Spleen (tissue), 11 donors: Measurements from ENCODE around the gene BEND5. TPM values are rescaled to one million over a fixed set of nuclear protein-coding genes. Genes with fewer than 3 reads are reported as not detected.

Experiments used
- DNase-seq: peaks from one replicate; pipeline ENCODE4 v3.0.0-alpha.2; 2020
- H3K27ac ChIP-seq, 8 donors: fragments of 200-600 bp; sonication (generic) in 7 of 8; 1 replicate in 4 of 8; 2 replicates in 4 of 8; pipeline versions ENCODE4 v1.5.0 to v1.8.0; 2016 to 2021; ENCODE audit warnings: inconsistent platforms in 4 of 8, mild to moderate bottlenecking in 4 of 8, moderate library complexity in 1 of 8
- H3K27me3 ChIP-seq, 7 donors: fragments of 200-600 bp; sonication (generic) in 6 of 7; replicated peaks in 1 of 7; 1 replicate in 4 of 7; 2 replicates in 3 of 7; pipeline versions ENCODE4 v1.5.0 to v1.8.0; 2016 to 2021; ENCODE audit warnings: inconsistent platforms in 3 of 7, mild to moderate bottlenecking in 1 of 7
- H3K36me3 ChIP-seq, 6 donors: fragments of 200-600 bp; sonication (generic) in 5 of 6; 1 replicate in 4 of 6; 2 replicates in 2 of 6; pipeline versions ENCODE4 v1.5.0 to v1.8.0; 2016 to 2021; ENCODE audit warnings: inconsistent platforms in 2 of 6
- H3K4me1 ChIP-seq, 6 donors: fragments of 200-600 bp; sonication (generic) in 5 of 6; 1 replicate in 3 of 6; 2 replicates in 3 of 6; pipeline versions ENCODE4 v1.5.0 to v1.8.0; 2016 to 2021; ENCODE audit warnings: inconsistent platforms in 3 of 6
- H3K4me3 ChIP-seq, 8 donors: fragments of 200-600 bp; sonication (generic) in 7 of 8; 1 replicate in 4 of 8; 2 replicates in 4 of 8; pipeline versions ENCODE4 v1.5.0 to v1.8.0; 2016 to 2021; ENCODE audit warnings: inconsistent platforms in 4 of 8, mild to moderate bottlenecking in 4 of 8, moderate library complexity in 2 of 8
- H3K9me3 ChIP-seq, 8 donors: fragments of 200-600 bp; sonication (generic) in 7 of 8; 1 replicate in 4 of 8; 2 replicates in 4 of 8; pipeline versions ENCODE4 v1.5.0 to v1.8.0; 2016 to 2021; ENCODE audit warnings: inconsistent platforms in 4 of 8
- POLR2A ChIP-seq, 3 donors: fragments of 450-650 bp; IDR thresholded peaks; one replicate each; pipeline ENCODE4 v1.5.1; 2017; ENCODE audit warnings: antibody characterized with exemption in 3 of 3, mild to moderate bottlenecking in 1 of 3
- POLR2AphosphoS5 ChIP-seq, 3 donors: sonication (generic); formaldehyde crosslinking; IDR thresholded peaks; one replicate each; pipeline ENCODE4 v1.5.1; 2017; ENCODE audit warnings: antibody characterized with exemption in 3 of 3
- WGBS, 5 donors: extraction: QIAGEN DNeasy Blood & Tissue Kit in 3 of 5; methylation state at CpG; one replicate each; pipeline versions ENCODE4 v1.1.5 to v1.1.7; 2013 to 2018; 5-methylcytosine and 5-hydroxymethylcytosine counted together
- intact Hi-C: fragments of 100-400 bp; cut with DNase I; formaldehyde crosslinking; loops from one replicate; pipeline ENCODE4 v1.15.0; 2023; ENCODE audit warnings: low total_unique reads
- polyA plus RNA-seq, 3 donors: library from polyadenylated mRNA; stranded (reverse); fragments of 200-250 nt; gene quantifications; one replicate each; pipeline ENCODE4 v1.2.1, GENCODE V29; 2013
- total RNA-seq, 7 donors: library from RNA; depleted of rRNA in 3 of 7; stranded (reverse); fragments of >200 nt in 3 of 7; fragmentation: NEBNext Ultra II Directional in 4 of 7; extraction: Animal tissue kit (Norgen Biotek cat#: 25700) in 4 of 7; gene quantifications; one replicate each; pipeline versions ENCODE4 v1.1.0 to v1.2.1, GENCODE V29; 2016 to 2021
- TF ChIP-seq, protein P1 (sequence below), 11 experiments: fragments of 200-600 bp in 7 of 11; fragments of 450-650 bp in 4 of 11; sonication (generic) in 4 of 11; IDR thresholded peaks in 8 of 11; conservative IDR thresholded peaks in 3 of 11; 1 replicate in 7 of 11; 2 replicates in 4 of 11; pipeline versions ENCODE4 v1.4.0 to v1.8.0; 2016 to 2021; ENCODE audit warnings: antibody characterized with exemption in 11 of 11, inconsistent platforms in 4 of 11, mild to moderate bottlenecking in 1 of 11
- donor health status: healthy with polysubstance abuse.
- donor health status: DM: no; HTN: no; CAD: no; lungs with moderate emphysema.
- donor health status: DM: no; HTN: no; CAD: no.
- donor health status: Bipolar disorder and iron deficiency.
- donor health status: healthy.
- donor health status: DM: no; HTN: no; CAD: no.
- donor health status: DM: yes; HTN: yes; CAD: no.

Gene BEND5
- total and polyA plus RNA-seq, 10 donors, result 7.5 to 39.2 (median 16.1) TPM

DNA sequence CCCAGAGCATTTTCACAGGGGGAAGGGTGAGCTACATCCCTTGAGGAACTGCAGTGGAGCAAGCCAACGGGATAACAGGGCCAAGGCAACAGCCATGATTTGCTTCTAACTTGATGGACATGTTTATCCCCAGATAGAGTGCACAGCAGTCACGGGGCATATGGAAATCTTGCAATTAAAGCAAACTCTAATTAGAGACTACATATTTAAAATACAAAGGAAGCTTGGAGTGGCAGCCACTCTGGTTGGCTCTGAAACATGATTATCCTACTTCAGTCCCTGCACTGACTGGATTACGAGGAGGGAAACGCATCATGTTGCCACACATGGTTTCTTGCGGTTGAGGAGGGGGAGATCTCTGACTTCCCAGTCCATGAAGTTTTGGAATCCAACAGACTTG lies 60.8 kb downstream of the BEND5 start:
- intact Hi-C loops, result no loop called here
- H3K36me3 ChIP-seq, result no peaks in the 10 kb centered on the region
- TF ChIP-seq POLR2AphosphoS5 (IDR thresholded peaks at IDR 0.05) (no peak), POLR2A (IDR thresholded peaks at IDR 0.05) (no peak)
- no peak for DNase-seq
- no peak overlapping the region for H3K4me3 ChIP-seq
- no peaks in the 10 kb centered on the region for H3K9me3 ChIP-seq
- 86 to 96% (median 91%) methylated on average over 5 of the region's 5 CpGs for WGBS, 5 donors
- no peaks in the 10 kb centered on the region for H3K27me3 ChIP-seq
- H3K4me1 ChIP-seq, result no peaks in the 10 kb centered on the region
- H3K27ac ChIP-seq, result no peak overlapping the region

- Histone ChIP-seq H3K4me3 (no peak overlapping the region), H3K27ac (no peak overlapping the region), H3K36me3 (no peaks in the 10 kb centered on the region), H3K4me1 (no peaks in the 10 kb centered on the region), H3K27me3 (no peaks in the 10 kb centered on the region), H3K9me3 (no peaks in the 10 kb centered on the region)
- intact Hi-C loops, result no loop called here
- no peak for DNase-seq
- TF ChIP-seq POLR2AphosphoS5 (IDR thresholded peaks at IDR 0.05), result no peak
- 85 to 98% (median 95%) methylated on average over 2 of the region's 2 CpGs for WGBS, 5 donors
Observed at GRCh38 chr1:48710915-48711314, 65.8 kb downstream of the BEND5 start.

- Histone ChIP-seq H3K4me1 (no peaks in the 10 kb centered on the region), H3K27ac (no peak overlapping the region), H3K9me3 (no peaks in the 10 kb centered on the region), H3K27me3 (no peaks in the 10 kb centered on the region), H3K36me3 (no peaks in the 10 kb centered on the region), H3K4me3 (no peak overlapping the region)
- intact Hi-C loops, result no loop called here
- 82 to 98% (median 92%) methylated on average over 2 of the region's 2 CpGs for WGBS, 5 donors
- DNase-seq, result no peak
- TF ChIP-seq POLR2A (IDR thresholded peaks at IDR 0.05), result no peak
- TF ChIP-seq POLR2AphosphoS5 (IDR thresholded peaks at IDR 0.05), result no peak
- TF ChIP-seq, protein P1, sequence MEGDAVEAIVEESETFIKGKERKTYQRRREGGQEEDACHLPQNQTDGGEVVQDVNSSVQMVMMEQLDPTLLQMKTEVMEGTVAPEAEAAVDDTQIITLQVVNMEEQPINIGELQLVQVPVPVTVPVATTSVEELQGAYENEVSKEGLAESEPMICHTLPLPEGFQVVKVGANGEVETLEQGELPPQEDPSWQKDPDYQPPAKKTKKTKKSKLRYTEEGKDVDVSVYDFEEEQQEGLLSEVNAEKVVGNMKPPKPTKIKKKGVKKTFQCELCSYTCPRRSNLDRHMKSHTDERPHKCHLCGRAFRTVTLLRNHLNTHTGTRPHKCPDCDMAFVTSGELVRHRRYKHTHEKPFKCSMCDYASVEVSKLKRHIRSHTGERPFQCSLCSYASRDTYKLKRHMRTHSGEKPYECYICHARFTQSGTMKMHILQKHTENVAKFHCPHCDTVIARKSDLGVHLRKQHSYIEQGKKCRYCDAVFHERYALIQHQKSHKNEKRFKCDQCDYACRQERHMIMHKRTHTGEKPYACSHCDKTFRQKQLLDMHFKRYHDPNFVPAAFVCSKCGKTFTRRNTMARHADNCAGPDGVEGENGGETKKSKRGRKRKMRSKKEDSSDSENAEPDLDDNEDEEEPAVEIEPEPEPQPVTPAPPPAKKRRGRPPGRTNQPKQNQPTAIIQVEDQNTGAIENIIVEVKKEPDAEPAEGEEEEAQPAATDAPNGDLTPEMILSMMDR (IDR thresholded peaks at IDR 0.05 in 8 of 11, conservative IDR thresholded peaks at IDR 0.05 in 3 of 11), result no peak
Observed at GRCh38 chr1:48710318-48710717, 66.4 kb downstream of the BEND5 start.

GRCh38 chr1:48704736-48705135 lies 72.0 kb downstream of the BEND5 start:
- Histone ChIP-seq H3K4me3 (no peak overlapping the region), H3K27me3 (peaks cover 0 to 3% (median 0%) of the 10 kb centered on the region in 7 donors), H3K4me1 (no peaks in the 10 kb centered on the region), H3K27ac (no peak overlapping the region), H3K36me3 (no peaks in the 10 kb centered on the region), H3K9me3 (no peaks in the 10 kb centered on the region)
- intact Hi-C loops, result no loop called here
- TF ChIP-seq, protein P1 (IDR thresholded peaks at IDR 0.05 in 8 of 11, conservative IDR thresholded peaks at IDR 0.05 in 3 of 11), result no peak
- no peak for TF ChIP-seq POLR2A (IDR thresholded peaks at IDR 0.05)
- no peak for DNase-seq
- WGBS, 5 donors, result 91 to 98% (median 93%) methylated on average over 6 of the region's 6 CpGs

- WGBS, 5 donors, result 84 to 95% (median 86%) methylated on average over 2 of the region's 2 CpGs
- no peaks in the 10 kb centered on the region for H3K4me1 ChIP-seq
- H3K9me3 ChIP-seq, result no peaks in the 10 kb centered on the region
- H3K36me3 ChIP-seq, result no peaks in the 10 kb centered on the region
- no peak for DNase-seq
- TF ChIP-seq POLR2AphosphoS5 (IDR thresholded peaks at IDR 0.05) (no peak), POLR2A (IDR thresholded peaks at IDR 0.05) (no peak)
- peaks cover 0 to 3% (median 0%) of the 10 kb centered on the region in 7 donors for H3K27me3 ChIP-seq
- intact Hi-C loops, result no loop called here
- H3K4me3 ChIP-seq, result no peak overlapping the region
- H3K27ac ChIP-seq, result no peak overlapping the region
Observed at GRCh38 chr1:48701445-48701844, 75.2 kb downstream of the BEND5 start.
